ENCODE data around the gene ZYG11B. TPM values are rescaled to one million over a fixed set of nuclear protein-coding genes. Genes with fewer than 3 reads are reported as not detected.
"Not testable (repeated sequence)": the region's sequence is repeated elsewhere in the genome, so short reads cannot be mapped to it uniquely, and the experiment has no call there.

ZYG11B gene
- total and polyA plus RNA-seq, 8 donors, result 23.3 to 34.6 (median 28.4) TPM

GRCh38 chr1:52786148-52786547 lies 59.9 kb downstream of the ZYG11B start:
- Histone ChIP-seq H3K27me3 (no peaks in the 10 kb centered on the region), H3K27ac (no peak overlapping the region), H3K4me1 (no peaks in the 10 kb centered on the region), H3K4me3 (no peak overlapping the region), H3K9me3 (no peaks in the 10 kb centered on the region), H3K36me3 (peaks cover 0 to 76% of the 10 kb centered on the region in 2 donors)
- intact Hi-C loops (cut with DNase I), result no loop called here
- DNase-seq (no peak), ATAC-seq (no peak)
- TF ChIP-seq, protein P1, sequence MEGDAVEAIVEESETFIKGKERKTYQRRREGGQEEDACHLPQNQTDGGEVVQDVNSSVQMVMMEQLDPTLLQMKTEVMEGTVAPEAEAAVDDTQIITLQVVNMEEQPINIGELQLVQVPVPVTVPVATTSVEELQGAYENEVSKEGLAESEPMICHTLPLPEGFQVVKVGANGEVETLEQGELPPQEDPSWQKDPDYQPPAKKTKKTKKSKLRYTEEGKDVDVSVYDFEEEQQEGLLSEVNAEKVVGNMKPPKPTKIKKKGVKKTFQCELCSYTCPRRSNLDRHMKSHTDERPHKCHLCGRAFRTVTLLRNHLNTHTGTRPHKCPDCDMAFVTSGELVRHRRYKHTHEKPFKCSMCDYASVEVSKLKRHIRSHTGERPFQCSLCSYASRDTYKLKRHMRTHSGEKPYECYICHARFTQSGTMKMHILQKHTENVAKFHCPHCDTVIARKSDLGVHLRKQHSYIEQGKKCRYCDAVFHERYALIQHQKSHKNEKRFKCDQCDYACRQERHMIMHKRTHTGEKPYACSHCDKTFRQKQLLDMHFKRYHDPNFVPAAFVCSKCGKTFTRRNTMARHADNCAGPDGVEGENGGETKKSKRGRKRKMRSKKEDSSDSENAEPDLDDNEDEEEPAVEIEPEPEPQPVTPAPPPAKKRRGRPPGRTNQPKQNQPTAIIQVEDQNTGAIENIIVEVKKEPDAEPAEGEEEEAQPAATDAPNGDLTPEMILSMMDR (IDR thresholded peaks at IDR 0.05), result no peak

GRCh38 chr1:52790429-52790828 lies 64.2 kb downstream of the ZYG11B start:
- H3K9me3 ChIP-seq; H3K4me3 ChIP-seq; DNase-seq; H3K27ac ChIP-seq; H3K4me1 ChIP-seq; H3K27me3 ChIP-seq; ATAC-seq; intact Hi-C loops (cut with DNase I): not testable (repeated sequence)
- H3K36me3 ChIP-seq, result peaks cover 0 to 55% of the 10 kb centered on the region in 2 donors

GRCh38 chr1:52792036-52792435 lies 65.8 kb downstream of the ZYG11B start:
- DNase-seq (peak in 1 of 4 donors; percentile 1), ATAC-seq (no peak)
- TF ChIP-seq, protein P1 (IDR thresholded peaks at IDR 0.05), result no peak
- intact Hi-C loops (cut with DNase I), result no loop called here
- H3K4me3 ChIP-seq, result no peak overlapping the region
- H3K36me3 ChIP-seq, result peaks cover 0 to 45% of the 10 kb centered on the region in 2 donors
- no peaks in the 10 kb centered on the region for H3K9me3 ChIP-seq
- H3K27ac ChIP-seq, result no peak overlapping the region
- no peaks in the 10 kb centered on the region for H3K4me1 ChIP-seq
- H3K27me3 ChIP-seq, result no peaks in the 10 kb centered on the region

GRCh38 chr1:52793717-52794116 lies 67.5 kb downstream of the ZYG11B start:
- intact Hi-C loops (cut with DNase I); H3K27ac ChIP-seq; DNase-seq; H3K4me1 ChIP-seq; H3K27me3 ChIP-seq; H3K9me3 ChIP-seq; H3K4me3 ChIP-seq; ATAC-seq: not testable (repeated sequence)
- H3K36me3 ChIP-seq, result peaks cover 0 to 46% of the 10 kb centered on the region in 2 donors

- Histone ChIP-seq H3K36me3 (peaks cover 0 to 38% of the 10 kb centered on the region in 2 donors), H3K27me3 (no peaks in the 10 kb centered on the region), H3K9me3 (no peaks in the 10 kb centered on the region), H3K4me3 (no peak overlapping the region), H3K27ac (no peak overlapping the region), H3K4me1 (no peaks in the 10 kb centered on the region)
- TF ChIP-seq, protein P1 (IDR thresholded peaks at IDR 0.05), result no peak
- DNase-seq, result no peak
- intact Hi-C loops (cut with DNase I), result no loop called here
- ATAC-seq, result no peak
These were observed 69.2 kb downstream of the ZYG11B start for GRCh38 chr1:52795464-52795863.

DNA sequence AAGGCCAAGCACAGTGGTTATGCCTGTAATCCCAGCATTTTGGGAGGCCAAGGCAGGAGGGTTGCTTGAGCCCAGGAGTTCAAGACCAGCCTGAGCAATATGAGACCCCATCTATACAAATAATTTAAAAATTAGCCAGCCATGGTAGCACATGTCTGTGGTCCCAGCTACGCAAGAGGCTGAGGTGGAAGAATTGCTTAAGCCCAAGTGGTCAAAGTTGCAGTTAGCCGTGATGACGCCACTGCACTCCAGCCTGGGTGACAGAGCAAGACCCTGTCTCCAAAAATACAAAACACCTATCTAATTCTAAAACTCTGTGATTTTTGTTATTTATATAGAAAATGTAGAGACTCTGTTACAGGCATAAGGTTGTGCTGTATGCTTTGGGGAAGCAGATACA lies 72.1 kb downstream of the ZYG11B start:
- Histone ChIP-seq H3K4me3 (no peak overlapping the region), H3K4me1 (no peaks in the 10 kb centered on the region), H3K27ac (no peak overlapping the region), H3K27me3 (no peaks in the 10 kb centered on the region), H3K36me3 (peaks cover 0 to 39% of the 10 kb centered on the region in 2 donors), H3K9me3 (no peaks in the 10 kb centered on the region)
- ATAC-seq (no peak), DNase-seq (no peak)
- intact Hi-C loops (cut with DNase I), result no loop called here
- TF ChIP-seq, protein P1 (IDR thresholded peaks at IDR 0.05), result no peak
